ENCODE data around the gene RASSF3.

Gene RASSF3

GRCh38 chr12:64691795-64692583 lies 81.7 kb downstream of the RASSF3 start:
- no peak for DNase-seq (ENCODE audit: low spot score)

DNA sequence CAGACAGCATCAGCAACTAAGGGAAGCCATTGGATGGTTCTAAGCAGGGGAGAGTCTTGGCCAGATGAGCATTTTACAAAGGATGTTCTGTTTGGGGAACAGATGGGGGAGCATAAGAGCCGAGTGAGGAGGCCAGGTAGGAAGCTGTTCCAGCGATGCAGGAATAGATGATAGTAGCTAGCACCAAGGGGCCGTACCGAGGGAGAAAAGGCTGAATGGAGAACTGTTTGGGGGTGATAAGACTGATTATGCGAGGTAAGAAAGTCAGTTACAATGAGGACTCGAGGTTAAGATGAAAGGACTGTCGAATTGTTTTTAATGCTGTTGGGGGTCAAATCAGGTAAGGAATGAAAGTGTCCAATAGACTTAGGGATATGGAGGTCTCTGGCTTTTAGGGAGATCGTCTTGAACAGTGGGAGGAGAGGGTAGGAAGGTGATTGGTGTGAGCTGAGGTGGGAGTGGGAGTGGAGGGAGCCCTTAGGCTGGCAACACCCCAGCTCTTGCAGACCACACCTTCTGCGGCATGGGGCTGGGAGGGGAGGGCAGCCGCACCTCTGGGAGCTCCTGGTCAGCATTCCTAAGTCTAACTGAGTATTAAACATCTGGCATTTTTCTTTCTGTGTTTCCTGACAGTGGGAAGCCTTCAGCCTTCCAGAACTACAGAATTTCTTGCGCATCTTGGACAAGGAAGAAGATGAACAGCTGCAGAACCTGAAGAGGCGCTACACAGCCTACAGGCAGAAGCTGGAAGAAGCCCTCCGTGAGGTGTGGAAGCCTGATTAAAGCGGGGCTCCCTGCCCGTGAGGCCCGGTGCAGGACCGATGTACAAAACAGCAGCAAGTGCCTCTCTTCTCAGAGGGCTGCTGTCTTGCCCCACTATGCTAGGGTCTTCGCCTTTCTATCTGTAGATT lies 84.1 kb downstream of the RASSF3 start:
- peak; percentile 31 for DNase-seq (ENCODE audit: low spot score)

DNA sequence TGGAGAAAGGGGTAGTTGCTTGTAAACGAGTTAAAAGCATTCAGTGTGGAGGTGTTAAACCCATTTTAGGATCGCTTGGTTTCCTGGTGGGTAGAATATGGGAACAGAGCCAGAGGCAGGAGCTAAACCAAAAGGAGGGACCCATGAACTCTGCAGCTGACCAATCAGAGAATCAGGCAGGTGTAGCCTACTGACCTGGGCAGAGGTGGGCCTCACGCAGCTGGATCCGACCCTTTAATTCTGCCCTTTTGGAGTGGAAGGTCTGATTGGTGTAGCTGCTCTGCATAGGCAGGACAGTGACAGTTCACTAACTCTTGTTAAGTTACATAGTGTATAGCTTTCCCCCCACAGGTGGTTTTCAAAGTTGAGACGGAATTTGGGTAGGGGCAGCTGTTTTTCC lies 85.3 kb downstream of the RASSF3 start:
- no peak for DNase-seq (ENCODE audit: low spot score)

DNA sequence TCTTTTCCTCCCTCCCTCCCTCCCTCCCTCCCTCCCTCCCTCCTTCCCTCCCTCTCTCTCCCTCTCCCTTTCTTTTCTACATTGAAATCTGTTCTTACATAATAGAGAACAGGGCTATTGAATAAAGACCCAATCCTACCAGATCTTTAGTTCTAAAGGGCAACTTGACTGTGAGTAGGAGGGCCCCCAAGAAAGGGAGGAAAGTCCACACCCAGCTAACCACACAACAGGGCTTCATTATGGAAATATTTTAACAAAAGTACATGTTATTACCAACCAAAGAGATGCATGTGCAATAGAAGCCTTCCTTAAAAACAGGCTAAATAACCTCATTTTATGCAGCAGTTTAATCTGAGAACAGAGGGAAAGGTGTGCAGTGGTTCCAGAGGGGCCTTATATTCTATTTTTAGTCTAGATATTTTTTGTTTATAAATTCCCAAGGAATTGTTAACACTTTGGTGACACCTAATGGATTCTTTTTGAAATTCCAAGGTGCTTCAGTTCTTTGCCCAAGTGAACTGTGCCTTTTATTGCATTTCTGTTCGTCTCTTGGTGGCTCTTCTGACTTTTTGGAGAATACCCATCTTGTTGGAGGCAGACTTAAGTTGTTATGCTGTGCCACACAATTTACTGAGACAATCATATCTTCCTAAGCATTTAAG lies 85.9 kb downstream of the RASSF3 start:
- DNase-seq (ENCODE audit: low spot score), result peak; percentile 33

DNA sequence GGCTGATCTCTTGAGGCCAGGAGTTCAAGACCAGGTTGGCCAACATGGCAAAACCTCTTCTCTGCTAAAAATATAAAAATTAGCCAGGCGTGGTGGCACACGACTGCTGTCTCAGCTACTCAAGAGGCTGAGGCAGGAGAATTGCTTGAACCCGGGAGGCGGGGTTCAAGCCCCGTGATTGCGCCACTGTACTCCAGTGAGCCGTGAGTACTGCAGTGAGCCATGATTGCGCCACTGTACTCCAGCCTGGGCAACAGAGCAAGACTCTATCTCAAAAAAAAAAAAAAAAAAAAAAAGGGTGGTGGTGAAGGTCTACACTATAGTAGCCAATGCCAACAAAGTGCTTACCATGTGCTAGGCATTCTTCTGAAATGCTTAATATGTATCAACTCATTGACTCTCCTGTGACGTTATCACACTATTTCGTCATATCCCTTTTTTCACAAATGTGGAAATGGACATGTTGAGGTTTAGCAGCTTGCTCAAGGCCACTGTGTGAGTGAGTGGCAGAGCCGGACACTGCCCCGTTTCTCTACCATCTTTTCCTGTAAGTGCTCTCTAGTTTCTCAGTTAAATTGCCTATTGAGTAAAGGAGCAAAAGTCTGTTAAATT lies 89.3 kb downstream of the RASSF3 start:
- DNase-seq (ENCODE audit: low spot score), result no peak

DNA sequence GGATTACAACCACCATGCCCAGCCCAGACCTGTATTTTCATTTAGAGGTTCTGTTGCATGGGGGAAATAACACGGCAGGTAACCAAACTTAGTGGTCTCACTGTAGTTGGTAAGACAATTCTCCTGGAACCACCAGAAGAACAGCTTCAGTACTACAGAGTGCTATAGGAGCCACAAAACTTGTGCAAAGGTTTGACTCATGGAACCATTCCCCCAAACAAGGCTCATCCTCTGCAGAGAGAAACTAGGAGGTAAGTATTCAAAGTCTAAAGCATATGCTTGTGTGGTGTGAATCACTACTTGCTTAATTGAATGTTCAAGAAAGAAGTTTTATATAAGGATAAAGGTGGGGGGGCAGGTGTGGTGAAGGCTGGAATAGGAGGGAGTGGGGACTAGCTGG lies 90.2 kb downstream of the RASSF3 start:
- no peak for DNase-seq (ENCODE audit: low spot score)

DNA sequence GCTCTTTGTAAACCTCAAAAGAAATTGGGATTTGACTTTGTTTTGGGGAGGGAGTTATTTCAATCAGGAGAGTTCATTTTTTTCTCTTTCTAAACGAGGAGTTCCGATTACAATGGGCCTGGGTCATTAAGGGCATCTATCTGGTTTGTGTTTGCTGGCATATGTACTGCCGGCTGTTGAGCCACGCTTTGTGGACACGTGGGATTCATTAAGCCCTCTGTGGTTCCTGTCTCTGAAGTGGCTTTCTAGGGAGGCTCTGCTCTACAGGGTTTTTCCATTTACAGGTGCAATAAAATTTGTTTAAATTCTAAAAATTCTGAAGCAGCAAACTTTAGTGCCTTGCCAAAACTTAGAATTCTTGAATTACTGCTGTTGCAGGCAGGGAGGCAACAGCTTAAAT lies 91.0 kb downstream of the RASSF3 start:
- DNase-seq (ENCODE audit: low spot score), result no peak

- no peak for DNase-seq (ENCODE audit: low spot score)
These were observed 96.0 kb downstream of the RASSF3 start for GRCh38 chr12:64706306-64706705.

- no peak for DNase-seq (ENCODE audit: low spot score)
These were observed 96.6 kb downstream of the RASSF3 start for GRCh38 chr12:64706857-64707256.

- DNase-seq (ENCODE audit: low spot score), result no peak
These were observed 97.1 kb downstream of the RASSF3 start for GRCh38 chr12:64707362-64707761.

DNA sequence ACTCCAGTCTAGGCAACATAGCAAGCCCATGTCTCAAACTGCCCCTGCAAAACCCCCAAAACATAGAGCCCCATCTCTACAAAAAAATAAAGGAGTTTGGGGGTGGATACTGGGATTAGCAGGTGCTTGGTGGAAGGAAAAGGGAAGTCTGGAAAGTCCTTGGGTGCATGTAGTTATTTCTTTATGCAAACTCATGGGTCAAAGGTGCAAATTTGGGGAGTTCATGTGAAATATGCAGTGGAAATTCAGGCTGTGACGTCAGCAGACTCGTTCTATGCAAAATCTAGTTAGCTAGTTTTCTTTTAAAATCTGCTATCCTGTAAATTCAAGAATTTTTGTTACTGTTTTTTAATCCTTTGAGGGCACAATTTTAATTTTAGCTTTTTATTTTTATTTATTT lies 97.6 kb downstream of the RASSF3 start:
- no peak for DNase-seq (ENCODE audit: low spot score)

DNA sequence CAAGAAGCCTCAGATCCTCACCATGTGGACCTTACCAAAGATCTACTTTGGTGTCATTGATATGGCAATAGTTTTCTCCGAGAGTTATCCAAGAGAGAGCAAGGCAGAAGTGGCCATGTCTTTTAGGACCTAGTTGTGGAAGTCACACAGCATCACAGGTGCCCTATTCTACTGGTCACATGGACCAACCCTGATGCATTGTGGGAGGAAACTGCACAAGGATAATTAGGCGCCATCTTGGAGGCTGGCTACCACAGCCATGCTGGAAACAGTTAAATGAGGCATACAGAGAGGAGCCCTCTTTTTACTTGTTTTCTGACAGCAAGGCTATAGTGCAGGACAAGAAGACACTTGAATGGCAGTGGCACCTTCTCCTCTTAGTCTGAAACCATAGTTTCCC lies 99.1 kb downstream of the RASSF3 start:
- no peak for DNase-seq (ENCODE audit: low spot score)

DNA sequence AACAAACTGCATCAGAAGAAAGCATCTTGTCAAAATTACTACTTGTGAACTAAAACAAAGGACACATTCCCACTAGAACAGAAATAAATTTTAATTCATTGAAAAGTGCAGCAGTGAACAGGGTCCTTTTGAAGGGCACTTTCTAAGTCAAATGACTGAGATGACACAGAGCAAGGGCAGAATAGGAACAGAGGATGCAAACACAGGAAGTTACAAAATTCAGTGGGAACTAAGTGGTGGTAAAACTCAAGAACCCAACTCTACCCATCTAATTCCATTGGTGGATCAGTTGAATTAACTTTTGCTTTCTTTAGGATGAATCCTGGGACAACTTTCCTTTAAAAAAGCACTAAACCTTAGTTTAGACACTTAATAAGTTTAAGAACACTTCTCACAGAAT lies 103.1 kb downstream of the RASSF3 start:
- DNase-seq (ENCODE audit: low spot score), result no peak

GRCh38 chr12:64714551-64714968 lies 104.3 kb downstream of the RASSF3 start:
- DNase-seq (ENCODE audit: low spot score), result no peak

- DNase-seq (ENCODE audit: low spot score), result no peak
These were observed 106.1 kb downstream of the RASSF3 start for GRCh38 chr12:64716371-64716770.

GRCh38 chr12:64716839-64717455 lies 106.7 kb downstream of the RASSF3 start:
- no peak for DNase-seq (ENCODE audit: low spot score)

DNA sequence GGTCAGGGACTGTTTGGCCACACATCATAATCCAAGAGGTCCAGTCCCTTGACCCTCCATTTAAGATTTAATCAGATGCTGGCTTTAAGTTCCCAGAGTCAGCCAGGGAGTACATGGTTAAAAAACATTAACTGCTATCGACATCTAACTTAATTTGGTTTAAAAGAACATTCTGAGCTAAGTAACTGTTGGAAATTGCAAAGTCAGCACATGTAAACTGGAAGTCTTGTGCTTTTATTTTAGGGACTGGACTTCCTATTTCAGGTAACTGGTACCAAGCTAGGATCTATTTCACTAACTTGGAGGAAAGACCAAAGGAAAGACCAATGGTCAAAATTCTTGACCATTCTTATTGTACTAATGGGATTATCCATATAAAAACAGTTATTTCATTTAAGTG lies 108.4 kb downstream of the RASSF3 start:
- DNase-seq (ENCODE audit: low spot score), result no peak

- no peak for DNase-seq (ENCODE audit: low spot score)
These were observed 110.6 kb downstream of the RASSF3 start for GRCh38 chr12:64720884-64721283.

- DNase-seq (ENCODE audit: low spot score), result no peak
These were observed 112.5 kb downstream of the RASSF3 start for GRCh38 chr12:64722835-64723234.

GRCh38 chr12:64723630-64724029 lies 113.3 kb downstream of the RASSF3 start:
- no peak for DNase-seq (ENCODE audit: low spot score)

DNA sequence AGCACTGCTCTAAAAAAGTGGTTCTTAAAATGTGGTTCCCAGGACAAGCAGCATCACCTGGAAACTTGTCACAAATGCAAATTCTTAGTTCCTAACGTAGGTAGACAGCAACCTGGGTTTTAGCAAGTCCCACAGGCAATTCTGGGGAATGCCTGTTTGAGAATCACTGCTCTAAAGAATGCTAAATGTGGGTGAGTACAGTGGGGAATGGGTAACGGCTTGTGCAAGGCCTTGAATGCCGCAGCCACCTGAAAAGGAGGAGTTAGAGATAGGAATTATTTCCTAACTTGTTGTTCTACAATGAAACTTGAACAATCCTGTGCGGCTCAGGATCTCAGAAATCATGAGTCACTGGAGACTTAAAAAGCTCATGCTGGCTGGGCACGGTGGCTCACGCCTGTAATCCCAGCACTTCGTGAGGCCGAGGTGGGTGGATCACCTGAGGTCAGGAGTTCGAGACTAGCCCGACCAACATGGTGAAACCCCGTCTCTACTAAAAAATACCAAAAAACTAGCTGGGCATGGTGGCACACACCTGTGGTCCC lies 114.0 kb downstream of the RASSF3 start:
- no peak for DNase-seq (ENCODE audit: low spot score)

All from cerebellar cortex (tissue), 1 donor.